ENCODE data around the gene TNIK.

TNIK gene

DNA sequence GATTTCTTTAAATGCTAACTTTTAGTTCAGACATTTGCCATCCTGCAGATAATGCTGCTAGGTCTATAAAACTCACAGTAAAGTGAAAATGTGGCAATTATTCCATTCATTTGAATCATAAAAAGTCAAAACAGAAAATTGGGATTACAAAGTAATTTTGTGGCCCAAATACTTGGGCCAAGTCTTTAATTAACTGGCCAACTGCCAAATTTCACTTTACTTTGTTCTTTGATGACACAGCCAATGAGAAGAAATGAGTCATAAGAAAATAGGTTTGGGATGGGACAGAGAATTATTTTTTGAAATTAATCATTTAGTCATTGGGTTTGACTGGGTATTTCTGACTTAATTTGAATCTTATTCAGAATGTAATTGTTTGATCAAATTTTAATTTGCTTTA is 343.8 kb downstream of the TNIK start:
- no peak for DNase-seq (ENCODE audit: low spot score)
- TF ChIP-seq CTCF (IDR thresholded peaks at IDR 0.05), result no peak
- no peak overlapping the region for H3K27ac ChIP-seq
- H3K4me3 ChIP-seq, result no peak overlapping the region

- no peak overlapping the region for H3K4me3 ChIP-seq
- no peak for TF ChIP-seq CTCF (IDR thresholded peaks at IDR 0.05)
- H3K27ac ChIP-seq, result no peak overlapping the region
- DNase-seq (ENCODE audit: low spot score), result no peak
These were observed 344.5 kb downstream of the TNIK start for GRCh38 chr3:171115667-171116066.

DNA sequence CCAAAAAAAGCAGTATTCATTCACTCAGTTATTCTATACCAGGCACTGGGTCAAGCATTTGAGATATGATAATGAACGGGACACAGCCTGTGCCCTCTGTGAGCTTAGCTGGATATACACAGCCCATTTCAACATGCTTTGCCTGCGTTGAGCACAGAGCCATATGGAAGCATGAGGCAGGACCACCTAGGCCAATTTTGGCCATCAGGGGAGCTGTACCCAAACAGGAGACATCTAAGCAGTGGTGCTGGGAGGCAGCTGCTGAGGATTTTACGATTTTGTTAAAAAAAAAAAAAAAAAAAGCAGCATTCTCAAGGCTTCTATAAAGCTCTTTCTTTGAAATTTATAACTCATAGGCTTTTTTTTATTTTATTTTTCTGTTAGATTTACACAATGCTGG is 346.5 kb downstream of the TNIK start:
- no peak for DNase-seq (ENCODE audit: low spot score)
- Histone ChIP-seq H3K27ac (no peak overlapping the region), H3K4me3 (no peak overlapping the region)
- TF ChIP-seq CTCF (IDR thresholded peaks at IDR 0.05), result no peak

- no peak for TF ChIP-seq CTCF (IDR thresholded peaks at IDR 0.05)
- no peak for DNase-seq (ENCODE audit: low spot score)
- Histone ChIP-seq H3K4me3 (no peak overlapping the region), H3K27ac (no peak overlapping the region)
These were observed 349.5 kb downstream of the TNIK start for GRCh38 chr3:171110715-171111114.

DNA sequence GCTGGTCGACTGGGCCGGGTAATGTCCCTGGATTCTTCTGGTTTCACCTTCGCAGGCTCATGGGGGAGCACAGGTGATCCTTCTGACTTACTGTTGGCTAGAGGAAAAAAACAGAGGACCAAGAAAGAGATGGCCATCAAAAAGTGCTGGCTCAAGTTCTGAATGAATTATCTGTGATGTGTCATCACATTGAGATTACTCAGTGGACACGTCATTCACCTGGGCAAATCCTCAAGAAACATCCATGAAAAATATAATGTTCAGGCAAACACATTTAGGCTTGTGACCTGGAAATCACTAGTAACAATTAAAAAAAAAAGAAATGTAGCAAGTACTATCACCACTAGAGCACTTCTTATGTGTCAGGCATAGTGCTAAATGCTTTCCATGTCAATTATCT is 352.1 kb downstream of the TNIK start:
- no peak for TF ChIP-seq CTCF (IDR thresholded peaks at IDR 0.05)
- Histone ChIP-seq H3K27ac (no peak overlapping the region), H3K4me3 (no peak overlapping the region)
- no peak for DNase-seq (ENCODE audit: low spot score)

DNA sequence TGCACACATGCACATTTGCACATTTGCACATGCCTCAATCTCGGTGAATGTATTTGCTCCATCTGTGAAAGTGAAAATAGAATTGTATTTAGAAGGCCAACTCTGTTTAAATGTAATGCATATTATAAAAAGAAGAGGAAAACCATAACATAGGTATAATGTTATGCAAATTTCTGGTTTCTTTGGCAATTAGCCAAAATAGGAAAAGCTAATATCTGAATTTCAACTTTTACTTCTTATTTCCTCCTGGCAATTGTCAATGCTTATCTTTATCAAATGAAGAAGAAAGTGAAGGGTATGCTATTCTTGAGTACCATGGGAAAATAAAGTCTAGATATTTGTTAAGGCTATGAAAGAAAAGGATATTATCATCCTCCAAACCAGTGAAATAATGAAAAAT is 357.0 kb downstream of the TNIK start:
- no peak for TF ChIP-seq CTCF (IDR thresholded peaks at IDR 0.05)
- Histone ChIP-seq H3K27ac (no peak overlapping the region), H3K4me3 (no peak overlapping the region)
- no peak for DNase-seq (ENCODE audit: low spot score)

- TF ChIP-seq CTCF (IDR thresholded peaks at IDR 0.05), result no peak
- H3K27ac ChIP-seq, result no peak overlapping the region
These were observed 358.1 kb downstream of the TNIK start for GRCh38 chr3:171101982-171102641.

More at GRCh38 chr3:171101982-171102641, 358.1 kb downstream of the TNIK start:
- H3K4me3 ChIP-seq, result no peak overlapping the region
- no peak for DNase-seq (ENCODE audit: low spot score)

Data from coronary artery (tissue), 2 donors.